DMS 273 (cell line): Measurements from ENCODE around the gene KCNC4.

Experiments
- DNase-seq: peaks from one replicate; lab custom pipeline; 2025; ENCODE audit not compliant: unreplicated experiment; lab: John Stamatoyannopoulos, UW

KCNC4 gene

DNA sequence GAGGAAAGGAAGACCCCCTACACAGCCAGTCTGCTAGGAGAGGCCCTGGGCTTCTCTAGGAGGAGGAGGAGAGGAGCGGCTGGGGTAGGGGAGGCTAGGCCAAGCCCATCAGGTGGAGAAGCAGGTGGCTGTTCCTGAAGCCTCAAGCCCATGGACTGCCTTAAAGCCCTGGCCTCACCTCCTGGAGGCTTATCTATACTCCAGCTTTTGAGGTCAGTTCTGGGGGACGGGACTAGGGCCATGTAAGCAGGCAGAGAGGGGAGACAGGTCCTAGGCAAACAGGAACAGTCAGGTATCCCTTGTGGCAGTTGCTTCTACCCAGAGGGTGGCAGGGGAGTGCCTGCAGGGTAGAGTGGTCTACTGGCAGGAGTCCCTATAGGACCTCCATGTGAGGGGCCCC lies 40.6 kb downstream of the KCNC4 start:
- no peak for DNase-seq

DNA sequence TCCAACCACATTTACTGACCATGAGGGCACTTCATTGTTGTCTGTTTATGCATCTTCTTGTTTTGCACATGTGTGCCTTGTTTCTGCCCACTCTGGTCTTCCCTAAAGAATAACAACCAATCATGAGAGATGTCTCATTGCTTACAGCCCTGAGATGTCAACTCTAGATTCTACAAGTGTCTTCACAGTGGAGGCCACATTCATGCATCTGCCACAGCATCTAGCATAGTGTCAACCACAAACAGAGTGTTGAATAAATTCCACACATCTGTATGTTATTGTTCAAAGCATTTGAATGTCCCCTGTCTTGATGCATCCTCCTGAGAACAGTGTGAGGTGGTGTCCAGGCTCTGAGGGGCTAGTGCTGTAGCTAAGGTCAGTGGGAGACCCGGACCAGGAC lies 43.1 kb downstream of the KCNC4 start:
- no peak for DNase-seq

DNA sequence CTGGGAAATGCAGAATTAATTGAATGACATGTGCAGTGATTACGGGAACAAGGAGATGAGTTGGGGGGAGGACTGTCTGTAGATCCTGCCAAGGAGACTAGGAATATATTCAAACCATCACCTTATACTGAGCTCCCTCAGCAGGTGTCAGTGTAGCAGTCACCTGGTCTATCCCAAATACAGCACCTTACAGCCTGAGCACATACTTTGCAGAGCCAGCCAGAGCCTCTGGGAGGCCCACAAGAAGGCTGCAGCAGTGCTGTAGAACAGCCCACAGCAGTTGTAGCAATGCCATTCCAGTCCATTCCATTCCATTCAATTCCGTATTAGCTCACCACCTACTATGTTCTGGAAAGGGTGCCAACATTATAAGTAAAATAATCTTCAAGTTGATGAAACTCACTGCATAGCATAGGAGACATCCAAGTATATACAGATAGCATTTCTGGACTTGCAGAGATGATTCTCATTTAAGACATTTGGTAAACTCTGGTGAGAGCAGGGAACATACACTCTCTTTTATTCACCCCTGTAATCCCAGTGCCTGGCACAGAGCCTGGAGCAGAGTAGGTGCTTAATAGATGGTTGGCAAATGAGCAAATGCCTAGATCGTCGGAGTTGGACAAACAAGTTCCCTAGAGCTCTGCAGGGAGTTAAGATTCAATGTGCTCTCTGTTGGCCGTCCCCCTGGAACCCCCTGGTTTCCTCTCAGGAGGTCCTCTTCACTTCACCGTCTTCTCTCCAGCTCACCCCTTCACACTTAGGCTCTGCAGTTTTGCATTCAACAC lies 44.7 kb downstream of the KCNC4 start:
- no peak for DNase-seq

DNA sequence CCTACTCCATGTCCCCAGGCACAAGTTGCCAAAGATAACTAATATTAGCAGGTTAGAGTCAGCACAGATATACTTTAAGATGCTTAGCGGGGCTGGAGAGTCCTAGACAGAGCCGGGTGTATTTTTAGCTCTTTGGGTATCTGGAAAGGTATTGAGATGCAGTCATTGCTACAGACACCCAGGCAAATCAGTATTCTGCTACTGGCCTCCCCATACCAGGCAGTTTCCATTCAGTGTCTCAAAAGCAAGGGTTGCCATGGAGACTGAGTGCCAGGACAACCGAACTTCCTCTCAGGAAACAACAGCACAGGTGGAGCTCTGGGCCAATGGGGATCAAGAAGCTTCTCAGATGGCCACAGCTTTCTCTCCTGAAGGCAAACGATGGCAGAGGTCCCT lies 45.3 kb downstream of the KCNC4 start:
- DNase-seq = peak; percentile 73

DNA sequence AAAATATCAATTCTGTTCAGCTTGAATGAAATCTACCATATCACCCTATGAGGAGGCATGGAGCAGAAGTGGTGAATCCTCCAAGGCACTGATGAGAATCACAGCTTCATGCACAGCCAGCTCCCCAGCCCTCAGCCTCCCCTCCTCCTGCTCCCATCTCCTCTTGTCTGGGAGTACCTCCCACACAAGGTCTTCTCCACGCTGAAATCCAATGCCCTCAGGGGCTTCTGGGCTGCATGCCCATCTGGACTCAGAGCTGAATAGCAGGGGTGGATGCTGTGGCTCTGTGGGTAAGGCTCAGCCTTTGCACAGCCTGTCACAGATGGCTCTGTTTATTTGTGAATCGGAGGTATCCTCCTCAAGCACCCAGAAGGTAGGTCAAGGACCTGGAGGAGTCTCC lies 48.6 kb downstream of the KCNC4 start:
- DNase-seq = peak; percentile 95

DNA sequence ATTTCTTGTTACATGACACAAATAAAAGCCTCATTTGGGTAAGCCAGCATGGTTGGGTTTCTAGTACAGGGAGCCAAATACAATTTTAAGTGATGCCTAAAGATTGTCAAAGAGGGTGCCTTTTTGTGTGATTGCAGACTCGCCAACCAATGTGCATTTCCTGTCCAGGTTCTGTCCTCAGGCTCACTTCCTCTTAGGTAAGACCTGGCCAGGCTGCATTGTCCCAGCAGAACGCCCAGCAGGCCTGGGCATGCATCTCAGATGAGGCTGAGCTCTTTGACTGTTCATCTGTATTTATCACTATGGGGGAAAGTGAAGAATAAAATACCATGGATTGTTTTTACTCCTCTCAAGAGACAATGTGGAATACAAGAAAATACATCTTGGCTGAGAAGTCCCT lies 49.7 kb downstream of the KCNC4 start:
- DNase-seq = no peak
